B cell (primary cell): ENCODE data around the gene ARHGAP15. TPM values are rescaled to one million over a fixed set of nuclear protein-coding genes. Genes with fewer than 3 reads are reported as not detected.

Experiments
- ATAC-seq: fragments of 200-7000 bp; cut with Tn5 transposase; one replicate; pipeline ENCODE4 v1.10.0; 2021; ENCODE audit warnings: low read depth, mild to moderate bottlenecking, moderate number of reproducible peaks, moderate library complexity
- CTCF ChIA-PET: fragments of 350-600 bp; sonication (Branson Sonifier 250); formaldehyde crosslinking; loops from one replicate; lab custom pipeline; 2021; ENCODE audit warnings: antibody characterized with exemption, inconsistent platforms; lab: Charles Lee
- POLR2A ChIA-PET: fragments of 350-600 bp; sonication (Branson Sonifier 250); formaldehyde crosslinking; loops from one replicate; lab custom pipeline; 2021; ENCODE audit warnings: antibody characterized with exemption; lab: Charles Lee
- DNase-seq: peaks from one replicate; pipeline ENCODE4 v3.0.0; 2013
- H2AFZ ChIP-seq: 2 replicates; pipeline ENCODE4 v1.6.1; 2012; ENCODE audit warnings: mild to moderate bottlenecking, low read depth, low read length; ENCODE audit not compliant: insufficient read depth, poor library complexity, severe bottlenecking
- H3K27ac ChIP-seq, 2 donors: 1 replicate in 1 of 2; 2 replicates in 1 of 2; pipeline ENCODE4 v1.5.1; 2012 to 2013; ENCODE audit warnings: low read length in 2 of 2, mild to moderate bottlenecking in 2 of 2, moderate library complexity in 1 of 2
- H3K27me3 ChIP-seq, 4 experiments: fragments of 200-600 bp in 1 of 4; sonication (generic) in 1 of 4; replicated peaks in 1 of 4; 1 replicate in 2 of 4; 2 replicates in 2 of 4; pipeline versions ENCODE4 v1.6.1 to v1.7.0; 2013 to 2016; ENCODE audit warnings: low read length in 3 of 4, mild to moderate bottlenecking in 2 of 4, mixed read lengths in 1 of 4, moderate library complexity in 1 of 4; ENCODE audit not compliant: insufficient read depth in 4 of 4, control insufficient read depth in 3 of 4; ENCODE audit errors: control extremely low read depth in 1 of 4
- H3K36me3 ChIP-seq, 2 experiments: replicated peaks in 1 of 2; 1 replicate in 1 of 2; 2 replicates in 1 of 2; pipeline versions ENCODE4 v1.6.1 to v1.7.1; 2013; ENCODE audit warnings: low read length in 1 of 2; ENCODE audit not compliant: insufficient read depth in 2 of 2, control insufficient read depth in 1 of 2; ENCODE audit errors: control extremely low read depth in 1 of 2, extremely low read depth in 1 of 2
- H3K4me1 ChIP-seq, 2 donors: fragments of 200-600 bp in 1 of 2; sonication (generic) in 1 of 2; 1 replicate in 1 of 2; 2 replicates in 1 of 2; pipeline versions ENCODE4 v1.5.1 to v1.6.1; 2013 to 2017; ENCODE audit warnings: low read length in 2 of 2; ENCODE audit not compliant: control insufficient read depth in 2 of 2, insufficient read depth in 2 of 2
- H3K4me2 ChIP-seq: replicated peaks from 2 replicates; pipeline ENCODE3; 2012; ENCODE audit warnings: mild to moderate bottlenecking, low read depth, low read length; ENCODE audit not compliant: poor library complexity, severe bottlenecking
- H3K4me3 ChIP-seq, 5 experiments: fragments of 200-600 bp in 1 of 5; sonication (generic) in 1 of 5; 1 replicate in 3 of 5; 2 replicates in 2 of 5; pipeline versions ENCODE4 v1.5.1 to v1.7.0; 2011 to 2016; ENCODE audit warnings: low read length in 4 of 5, mild to moderate bottlenecking in 4 of 5, low read depth in 2 of 5, control low read depth in 1 of 5, moderate library complexity in 1 of 5; ENCODE audit not compliant: insufficient read depth in 1 of 5; ENCODE audit errors: control extremely low read depth in 1 of 5, extremely low read depth in 1 of 5
- H3K79me2 ChIP-seq: fragments of 200-600 bp; sonication (generic); one replicate; pipeline ENCODE4 v1.6.0; 2016; ENCODE audit warnings: low read length; ENCODE audit not compliant: control insufficient read depth, insufficient read depth
- H3K9ac ChIP-seq: fragments of 200-600 bp; sonication (generic); 2 replicates; pipeline ENCODE4 v1.6.1; 2017; ENCODE audit warnings: mild to moderate bottlenecking, low read length, moderate library complexity
- H3K9me3 ChIP-seq, 3 donors: one replicate each; pipeline versions ENCODE4 v1.6.1 to v1.7.1; 2013; ENCODE audit warnings: low read length in 2 of 3; ENCODE audit not compliant: control insufficient read depth in 2 of 3, insufficient read depth in 1 of 3; ENCODE audit errors: control extremely low read depth in 1 of 3
- H4K20me1 ChIP-seq: 2 replicates; pipeline ENCODE4 v1.6.0; 2012; ENCODE audit warnings: mild to moderate bottlenecking, low read length; ENCODE audit not compliant: insufficient read depth, control insufficient read depth, poor library complexity, severe bottlenecking
- H3K27ac Mint-ChIP-seq: one replicate; pipeline ENCODE4 v1.8.0; 2021; ENCODE audit warnings: mixed read lengths
- H3K27me3 Mint-ChIP-seq: one replicate; pipeline ENCODE4 v1.8.0; 2021; ENCODE audit warnings: mixed read lengths
- H3K4me1 Mint-ChIP-seq: one replicate; pipeline ENCODE4 v1.8.0; 2021; ENCODE audit warnings: mixed read lengths
- H3K4me3 Mint-ChIP-seq: one replicate; pipeline ENCODE4 v1.8.0; 2021; ENCODE audit warnings: mixed read lengths
- H3K9me3 Mint-ChIP-seq: one replicate; pipeline ENCODE4 v1.8.0; 2022; ENCODE audit warnings: mixed read lengths; ENCODE audit not compliant: insufficient read depth
- EZH2 ChIP-seq: IDR thresholded peaks from 2 replicates; pipeline ENCODE4 v1.6.1; 2012; ENCODE audit warnings: borderline replicate concordance, low read depth, mild to moderate bottlenecking, moderate library complexity, low read length; ENCODE audit not compliant: insufficient read depth, poor library complexity, severe bottlenecking
- WGBS: methylation state at CpG from one replicate; pipeline ENCODE4 v1.1.5; 2013; ENCODE audit warnings: missing lambda C conversion rate; ENCODE audit not compliant: insufficient coverage; 5-methylcytosine and 5-hydroxymethylcytosine counted together
- intact Hi-C: fragments of 100-400 bp; cut with micrococcal nuclease; formaldehyde crosslinking; loops from one replicate; pipeline ENCODE4 v1.10.0; 2022
- polyA plus RNA-seq: library from polyadenylated mRNA; depleted of rRNA; stranded (reverse); fragments of >200 nt; gene quantifications from 2 replicates; pipeline ENCODE4 v1.2.3, GENCODE V29; 2012
- total RNA-seq, 2 donors: library from RNA; stranded (reverse); fragments of 120-200 nt in 1 of 2; gene quantifications; 1 replicate in 1 of 2; 2 replicates in 1 of 2; pipeline versions ENCODE4 v1.2.3 to v1.2.4, GENCODE V29; 2013 to 2022
- TF ChIP-seq, protein P1 (sequence below): fragments of 200-600 bp; IDR thresholded peaks from one replicate; pipeline ENCODE4 v1.8.0; 2022; ENCODE audit warnings: antibody characterized with exemption, mild to moderate bottlenecking

Gene ARHGAP15
- total and polyA plus RNA-seq, 2 donors (not counting 1 experiment from before 2014, with no cell fraction given), result 58.6 to 187 TPM

- TF ChIP-seq, protein P1, sequence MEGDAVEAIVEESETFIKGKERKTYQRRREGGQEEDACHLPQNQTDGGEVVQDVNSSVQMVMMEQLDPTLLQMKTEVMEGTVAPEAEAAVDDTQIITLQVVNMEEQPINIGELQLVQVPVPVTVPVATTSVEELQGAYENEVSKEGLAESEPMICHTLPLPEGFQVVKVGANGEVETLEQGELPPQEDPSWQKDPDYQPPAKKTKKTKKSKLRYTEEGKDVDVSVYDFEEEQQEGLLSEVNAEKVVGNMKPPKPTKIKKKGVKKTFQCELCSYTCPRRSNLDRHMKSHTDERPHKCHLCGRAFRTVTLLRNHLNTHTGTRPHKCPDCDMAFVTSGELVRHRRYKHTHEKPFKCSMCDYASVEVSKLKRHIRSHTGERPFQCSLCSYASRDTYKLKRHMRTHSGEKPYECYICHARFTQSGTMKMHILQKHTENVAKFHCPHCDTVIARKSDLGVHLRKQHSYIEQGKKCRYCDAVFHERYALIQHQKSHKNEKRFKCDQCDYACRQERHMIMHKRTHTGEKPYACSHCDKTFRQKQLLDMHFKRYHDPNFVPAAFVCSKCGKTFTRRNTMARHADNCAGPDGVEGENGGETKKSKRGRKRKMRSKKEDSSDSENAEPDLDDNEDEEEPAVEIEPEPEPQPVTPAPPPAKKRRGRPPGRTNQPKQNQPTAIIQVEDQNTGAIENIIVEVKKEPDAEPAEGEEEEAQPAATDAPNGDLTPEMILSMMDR, result no peak
- TF ChIP-seq EZH2, result no peak
- Histone ChIP-seq H3K27ac (no peak overlapping the region), H3K4me1 (no peaks in the 10 kb centered on the region), H3K9ac (no peak overlapping the region), H4K20me1 (peaks cover 11% of the 10 kb centered on the region), H2AFZ (no peak overlapping the region), H3K27me3 (no peaks in the 10 kb centered on the region), H3K36me3 (peaks cover 0 to 5% of the 10 kb centered on the region in 2 experiments), H3K4me3 (no peak overlapping the region), H3K4me2 (no peak overlapping the region), H3K79me2 (peaks cover 10% of the 10 kb centered on the region), H3K9me3 (no peaks in the 10 kb centered on the region)
- Mint-ChIP-seq H3K4me1 (peaks cover 6% of the 10 kb centered on the region), H3K9me3 (no peaks in the 10 kb centered on the region), H3K27ac (no peak overlapping the region), H3K27me3 (no peaks in the 10 kb centered on the region), H3K4me3 (no peak overlapping the region)
- ChIA-PET POLR2A (no interaction called here), CTCF (no interaction called here)
- intact Hi-C loops, result no loop called here
- ATAC-seq (no peak), DNase-seq (no peak)
- WGBS, result 100% methylated on average over 2 of the region's 6 CpGs
Measured at GRCh38 chr2:143355870-143356269, 226.7 kb downstream of the ARHGAP15 start.

- no peaks in the 10 kb centered on the region for H3K9me3 Mint-ChIP-seq
- TF ChIP-seq, protein P1, result no peak
- TF ChIP-seq EZH2, result no peak
- H3K4me3 Mint-ChIP-seq, result no peak overlapping the region
- WGBS, result no CpG with 5 or more reads among the region's 3 CpGs
- Histone ChIP-seq H4K20me1 (peaks cover 11% of the 10 kb centered on the region), H2AFZ (no peak overlapping the region), H3K27ac (no peak overlapping the region), H3K4me3 (no peak overlapping the region), H3K4me2 (no peak overlapping the region), H3K27me3 (no peaks in the 10 kb centered on the region), H3K9me3 (no peaks in the 10 kb centered on the region), H3K4me1 (no peaks in the 10 kb centered on the region), H3K36me3 (peaks cover 0 to 7% of the 10 kb centered on the region in 2 experiments), H3K79me2 (peaks cover 11% of the 10 kb centered on the region), H3K9ac (no peak overlapping the region)
- ChIA-PET CTCF (no interaction called here), POLR2A (no interaction called here)
- no peaks in the 10 kb centered on the region for H3K27me3 Mint-ChIP-seq
- no peak overlapping the region for H3K27ac Mint-ChIP-seq
- intact Hi-C loops, result no loop called here
- ATAC-seq (no peak), DNase-seq (no peak)
- peaks cover 6% of the 10 kb centered on the region for H3K4me1 Mint-ChIP-seq
Measured at GRCh38 chr2:143356336-143356735, 227.1 kb downstream of the ARHGAP15 start.
